Measurements from ENCODE around the gene MORN4.

DNA sequence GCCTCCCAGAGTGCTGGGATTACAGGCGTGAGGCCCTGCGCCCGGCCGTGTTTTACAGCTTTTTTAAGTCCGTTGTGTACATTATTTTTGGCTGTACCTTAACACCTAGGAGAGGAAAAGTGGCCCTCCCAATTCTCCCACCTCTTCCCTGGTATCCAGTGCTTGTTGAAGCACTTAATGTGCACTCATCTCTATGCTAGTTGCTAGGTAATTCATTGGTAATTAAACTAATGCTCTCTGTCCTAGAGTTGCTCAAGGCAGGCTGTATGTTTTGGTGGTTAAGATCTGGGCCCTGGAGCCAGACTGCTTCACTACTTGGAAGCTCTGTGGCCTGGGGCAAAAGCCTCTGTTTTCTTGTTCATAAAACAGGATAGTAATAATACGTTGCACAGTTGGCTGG, 34.2 kb upstream of the MORN4 start:
- TF ChIP-seq EZH2 (conservative IDR thresholded peaks at IDR 0.05; ENCODE audit: low read depth, low read length): no peak
- TF ChIP-seq SMC3 (IDR thresholded peaks at IDR 0.05; ENCODE audit: low read length): no peak
- TF ChIP-seq TCF7L2 (IDR thresholded peaks at IDR 0.05; ENCODE audit: low read depth, low read length): no peak
- TF ChIP-seq NFYC (CRISPR knock-in tag; IDR thresholded peaks at IDR 0.05): no peak
- TF ChIP-seq ZFP62 (CRISPR knock-in tag; IDR thresholded peaks at IDR 0.05): no peak

All from HepG2 (cell line).